GM12878 (cell line): ENCODE data around the gene ZNF366. TPM values are rescaled to one million over a fixed set of nuclear protein-coding genes. Genes with fewer than 3 reads are reported as not detected.

Source experiments
- ATAC-seq: fragments of 200-7000 bp; cut with Tn5 transposase; 3 replicates; pipeline ENCODE4 v1.9.1; 2020; ENCODE audit warnings: mild to moderate bottlenecking, moderate library complexity
- BruUV-seq: library from RNA; stranded (reverse); fragments of 400-500 nt; replicated peaks from 2 replicates; lab custom pipeline; 2021; lab: Mats Ljungman, UMichigan
- CTCF ChIA-PET: fragments of 300-600 bp; sonication (Branson Sonifier 250); formaldehyde crosslinking; extraction: SDS; loops from one replicate; lab custom pipeline; 2021; ENCODE audit warnings: inconsistent platforms; lab: Yijun Ruan, JAX
- POLR2A ChIA-PET: fragments of 350-600 bp; formaldehyde crosslinking; extraction: SDS; loops from one replicate; lab custom pipeline; 2021; ENCODE audit warnings: inconsistent platforms; lab: Charles Lee
- RAD21 ChIA-PET: fragments of 300-600 bp; sonication (Branson Sonifier 250); formaldehyde crosslinking; loops from one replicate; lab custom pipeline; 2023; ENCODE audit warnings: antibody characterized with exemption; ENCODE audit not compliant: unreplicated experiment; lab: Charles Lee
- SMC1A ChIA-PET: fragments of 300-600 bp; sonication (Branson Sonifier 250); formaldehyde crosslinking; loops from one replicate; lab custom pipeline; 2023; ENCODE audit not compliant: unreplicated experiment, uncharacterized antibody; lab: Charles Lee
- DNase-seq: peaks from one replicate; pipeline ENCODE4 v3.0.0-alpha.2; 2011; ENCODE audit warnings: low read depth, low spot score
- FAIRE-seq: peaks from 3 replicates; lab custom pipeline; 2011; peaks lifted over from hg19 to GRCh38; lab: Jason Lieb, UNC
- H2AFZ ChIP-seq: 2 replicates; pipeline ENCODE4 v1.6.0; 2011; ENCODE audit warnings: low read depth, low read length, control low read depth; ENCODE audit not compliant: control insufficient read depth
- H3K27ac ChIP-seq: 2 replicates; pipeline ENCODE4 v1.5.1; 2011; ENCODE audit warnings: control low read depth; ENCODE audit not compliant: control insufficient read depth, insufficient read depth
- H3K27me3 ChIP-seq, 2 experiments: replicated peaks in 1 of 2; 2 replicates each; pipeline versions ENCODE4 v1.6.0 to v1.6.1; 2011; ENCODE audit warnings: low read length in 1 of 2; ENCODE audit not compliant: control insufficient read depth in 2 of 2, insufficient read depth in 2 of 2
- H3K36me3 ChIP-seq, 2 experiments: 2 replicates each; pipeline ENCODE4 v1.5.1; 2011; ENCODE audit warnings: low read length in 1 of 2; ENCODE audit not compliant: control insufficient read depth in 2 of 2, insufficient read depth in 2 of 2
- H3K4me1 ChIP-seq: 2 replicates; pipeline ENCODE4 v1.6.1; 2011; ENCODE audit warnings: mild to moderate bottlenecking, low read length, moderate library complexity, mixed read lengths; ENCODE audit not compliant: control insufficient read depth, insufficient read depth
- H3K4me2 ChIP-seq: 2 replicates; pipeline ENCODE4 v1.6.0; 2011; ENCODE audit warnings: control low read depth; ENCODE audit not compliant: control insufficient read depth, insufficient read depth
- H3K4me3 ChIP-seq: fragments of 200-600 bp; sonication (generic); 2 replicates; pipeline ENCODE4 v1.5.1; 2016
- H3K79me2 ChIP-seq: 2 replicates; pipeline ENCODE4 v1.6.0; 2011; ENCODE audit warnings: low read length; ENCODE audit not compliant: control insufficient read depth, insufficient read depth
- H3K9ac ChIP-seq: 2 replicates; pipeline ENCODE4 v1.8.0; 2011; ENCODE audit warnings: low read length, control low read depth, mixed read lengths; ENCODE audit not compliant: control insufficient read depth, insufficient read depth
- H3K9me3 ChIP-seq: replicated peaks from 3 replicates; pipeline ENCODE4 v1.5.1; 2011; ENCODE audit warnings: mild to moderate bottlenecking, low read length; ENCODE audit not compliant: control insufficient read depth, insufficient read depth
- H4K20me1 ChIP-seq: 2 replicates; pipeline ENCODE4 v1.6.0; 2011; ENCODE audit not compliant: control insufficient read depth, insufficient read depth
- CHD1 ChIP-seq: IDR thresholded peaks from 2 replicates; pipeline ENCODE4 v1.6.1; 2012; ENCODE audit warnings: low read depth, low read length, improper control_type of control experiment
- CREM ChIP-seq: IDR thresholded peaks from 2 replicates; pipeline ENCODE4 v1.6.1; 2014; ENCODE audit warnings: antibody characterized with exemption, low read depth
- FOXM1 ChIP-seq: IDR thresholded peaks from 2 replicates; pipeline ENCODE4 v1.6.1; 2012; ENCODE audit warnings: low read depth, mild to moderate bottlenecking, inconsistent platforms, low read length, moderate library complexity
- IKZF1 ChIP-seq: fragments of 450-650 bp; conservative IDR thresholded peaks from 2 replicates; pipeline ENCODE4 v1.6.1; 2017; ENCODE audit warnings: antibody characterized with exemption, mild to moderate bottlenecking
- KDM1A ChIP-seq: fragments of 200-600 bp; sonication (generic); IDR thresholded peaks from 2 replicates; pipeline ENCODE4 v1.6.1; 2016; ENCODE audit warnings: borderline replicate concordance
- MYB ChIP-seq: fragments of 150-350 bp; IDR thresholded peaks from 2 replicates; pipeline ENCODE4 v1.6.1; 2014; ENCODE audit warnings: mild to moderate bottlenecking, low read depth, low read length, borderline replicate concordance
- RAD21 ChIP-seq: IDR thresholded peaks from 2 replicates; pipeline ENCODE4 v1.6.1; 2011; ENCODE audit warnings: mild to moderate bottlenecking, low read depth, low read length, moderate library complexity; ENCODE audit not compliant: insufficient read depth
- SREBF1 ChIP-seq: IDR thresholded peaks from 2 replicates; pipeline ENCODE4 v1.6.1; 2012; ENCODE audit warnings: mild to moderate bottlenecking, low read length
- ZNF217 ChIP-seq: fragments of 450-650 bp; IDR thresholded peaks from 2 replicates; pipeline ENCODE4 v1.6.1; 2017; ENCODE audit warnings: antibody characterized with exemption, mild to moderate bottlenecking
- ZSCAN29 ChIP-seq: fragments of 450-650 bp; IDR thresholded peaks from 2 replicates; pipeline ENCODE4 v1.6.1; 2017; ENCODE audit warnings: mild to moderate bottlenecking, moderate library complexity
- WGBS: methylation state at CpG from one replicate; pipeline ENCODE4 v1.1.6; 2016; ENCODE audit warnings: low lambda C conversion rate; ENCODE audit not compliant: insufficient replicate concordance, insufficient coverage; ENCODE audit errors: missing lambda C conversion rate; 5-methylcytosine and 5-hydroxymethylcytosine counted together
- in situ Hi-C: fragments of 300-500 bp; cut with MboI; formaldehyde crosslinking; loops from 9 replicates; pipeline ENCODE4 v1.14.3; 2018; ENCODE audit warnings: mixed read lengths
- intact Hi-C: fragments of 100-400 bp; cut with micrococcal nuclease; formaldehyde crosslinking; loops from one replicate; pipeline ENCODE4 v1.14.2; 2022; ENCODE audit not compliant: unreplicated experiment
- polyA plus RNA-seq, 11 experiments: library from polyadenylated mRNA; depleted of rRNA in 4 of 11; unstranded in 6 of 11; stranded (reverse) in 5 of 11; fragments of >200 nt; fragmentation: Nextera tagmentation in 4 of 11; fragmentation: Illumina TruSeq in 1 of 11; extraction: Ambion mirVana in 4 of 11; extraction: Trizol in 1 of 11; gene quantifications; 1 replicate in 1 of 11; 2 replicates in 10 of 11; pipeline versions ENCODE4 v1.2.1 to v1.2.3, GENCODE V29; 2011 to 2016; ENCODE audit warnings: inconsistent platforms in 2 of 11, missing spikeins in 2 of 11, low read depth in 1 of 11
- total RNA-seq, 4 experiments: library from RNA; depleted of rRNA in 3 of 4; stranded (reverse); fragments of >200 nt in 3 of 4; fragmentation: Illumina TruSeq in 1 of 4; extraction: Trizol in 1 of 4; gene quantifications; 2 replicates each; pipeline versions ENCODE4 v1.2.1 to v1.2.3, GENCODE V29; 2013 to 2021

The ZNF366 gene
- total and polyA plus RNA-seq, 10 of the 15 experiments (the other 5 are each of a cell fraction or from before 2014, with no cell fraction given) = 0.01 to 0.18 (median 0.04) TPM; not detected in 6

DNA sequence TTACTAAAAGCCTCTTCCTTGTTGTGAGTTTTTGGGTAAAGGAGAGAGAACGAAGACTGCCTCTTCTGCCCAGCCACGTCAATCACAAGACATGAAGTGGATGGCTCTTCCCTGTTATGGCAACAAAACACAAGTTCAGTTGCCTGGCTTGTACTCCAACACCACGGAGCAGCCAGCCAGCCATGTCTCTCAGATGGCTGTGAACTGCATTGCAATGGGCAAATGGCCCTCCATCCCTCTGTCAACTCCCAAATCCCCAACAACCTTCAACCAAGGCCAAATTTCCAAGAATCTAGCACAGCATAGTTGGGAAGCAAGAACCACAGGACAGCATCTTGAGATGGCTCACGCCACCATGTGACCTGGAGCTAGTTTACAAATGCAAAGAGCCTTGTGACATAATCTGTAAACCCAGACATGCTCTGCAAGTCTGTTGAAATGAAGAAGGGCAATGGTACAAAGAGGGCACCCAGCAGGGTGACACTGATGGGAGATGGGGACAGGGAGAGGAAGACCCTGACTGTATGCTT, 53.9 kb downstream of the ZNF366 start:
- H3K27me3 ChIP-seq = no peaks in the 10 kb centered on the region
- no peak for TF ChIP-seq CREM
- TF ChIP-seq FOXM1 = no peak
- no peak for TF ChIP-seq SREBF1
- no peak for TF ChIP-seq ZNF217
- TF ChIP-seq RAD21 = no peak
- TF ChIP-seq MYB = no peak
- TF ChIP-seq ZSCAN29 = no peak
- TF ChIP-seq IKZF1 = no peak
- TF ChIP-seq CHD1 = no peak
- TF ChIP-seq KDM1A = no peak
- POLR2A ChIA-PET = interaction anchor here (1.0 to 6.3 kb wide), 4 partner anchors 11 to 16 kb away, joined by 3 to 36 read pairs (median 20); no protein-coding TSS in a partner anchor
- H4K20me1 ChIP-seq = no peaks in the 10 kb centered on the region
- no peak overlapping the region for H3K27ac ChIP-seq
- peaks cover 12% of the 10 kb centered on the region for H3K4me1 ChIP-seq
- in situ Hi-C loops = no loop called here
- no peak for ATAC-seq
- H3K36me3 ChIP-seq = no peaks in the 10 kb centered on the region
- intact Hi-C loops = no loop called here
- SMC1A ChIA-PET = interaction anchor here (0.8 to 9.4 kb wide), 7 partner anchors 12 to 87 kb away, joined by 3 to 141 read pairs (median 11); no protein-coding TSS in a partner anchor
- no peak for FAIRE-seq
- H2AFZ ChIP-seq = no peak overlapping the region
- no peak overlapping the region for H3K4me2 ChIP-seq
- no peak for DNase-seq
- no peak overlapping the region for H3K4me3 ChIP-seq
- H3K9ac ChIP-seq = no peak overlapping the region
- no TSS peak for BruUV-seq
- no peaks in the 10 kb centered on the region for H3K9me3 ChIP-seq
- CTCF ChIA-PET = interaction anchor here (1.9 to 3.1 kb wide), 3 partner anchors 13 to 71 kb away, joined by 5 to 22 read pairs (median 11); no protein-coding TSS in a partner anchor
- 78% methylated on average over 4 of the region's 4 CpGs for WGBS
- RAD21 ChIA-PET = interaction anchor here (0.8 to 2.8 kb wide), 2 partner anchors 13 to 19 kb away, joined by 3 to 31 read pairs; no protein-coding TSS in a partner anchor
- H3K79me2 ChIP-seq = no peaks in the 10 kb centered on the region
